ENCODE data around the gene ANKS1A. TPM values are rescaled to one million over a fixed set of nuclear protein-coding genes. Genes with fewer than 3 reads are reported as not detected.
"Not testable (repeated sequence)": the region's sequence is repeated elsewhere in the genome, so short reads cannot be mapped to it uniquely, and the experiment has no call there.

ANKS1A gene
- total RNA-seq, 1 experiment from 2014 or later = 24.0 TPM

DNA sequence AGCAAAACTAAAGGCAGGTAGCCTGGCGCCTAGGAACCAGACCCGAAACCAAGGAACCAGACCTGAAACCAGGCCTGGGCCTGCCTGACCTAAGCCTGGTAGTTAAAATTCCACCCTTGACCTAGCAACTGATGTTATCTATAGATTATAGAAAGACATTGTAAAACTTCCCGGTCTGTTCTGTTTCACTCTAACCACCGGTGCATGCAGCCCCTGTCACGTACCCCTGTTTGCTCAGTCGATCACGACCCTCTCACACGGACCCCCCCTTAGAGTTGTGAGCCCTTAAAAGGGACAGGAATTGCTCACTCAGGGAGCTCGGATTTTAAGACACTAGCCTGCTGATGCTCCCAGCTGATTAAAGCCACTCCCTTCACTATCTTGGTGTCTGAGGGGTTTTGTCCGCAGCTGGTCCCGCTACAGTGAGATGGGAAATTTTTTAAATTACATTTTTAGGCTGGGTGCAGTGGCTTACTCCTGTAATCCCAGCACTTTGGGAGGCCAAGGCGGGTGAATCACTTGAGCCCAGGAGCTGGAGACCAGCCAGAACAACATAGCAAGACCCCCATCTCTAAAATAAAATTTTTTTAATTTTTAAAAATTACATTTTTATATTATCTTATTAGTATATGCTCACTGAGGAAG lies 115.0 kb downstream of the ANKS1A start:
- H3K9me3 Mint-ChIP-seq (ENCODE audit: unreplicated experiment); H3K36me3 ChIP-seq (ENCODE audit: control insufficient read depth, insufficient read depth, low read length); H3K9me3 ChIP-seq; H3K4me3 ChIP-seq (ENCODE audit: low read depth, low read length); H3K4me1 ChIP-seq; DNase-seq; POLR2A ChIA-PET; H3K27me3 ChIP-seq (replicated peaks; ENCODE audit: control insufficient read depth, insufficient read depth, low read length); H3K27me3 Mint-ChIP-seq (ENCODE audit: insufficient read depth, unreplicated experiment); H3K4me3 Mint-ChIP-seq (ENCODE audit: unreplicated experiment); BruUV-seq (replicated peaks); CTCF ChIA-PET; intact Hi-C loops (cut with micrococcal nuclease; ENCODE audit: unreplicated experiment): not testable (repeated sequence)
- peaks cover 21% of the 10 kb centered on the region for H3K36me3 Mint-ChIP-seq (ENCODE audit: insufficient read depth, unreplicated experiment)
- peaks cover 16% of the 10 kb centered on the region for H3K4me1 Mint-ChIP-seq (ENCODE audit: low read depth, unreplicated experiment)
- peak overlapping the region; percentile 78 for H3K27ac Mint-ChIP-seq (ENCODE audit: unreplicated experiment)

- peaks cover 24% of the 10 kb centered on the region for H3K36me3 Mint-ChIP-seq (ENCODE audit: insufficient read depth, unreplicated experiment)
- DNase-seq = no peak
- ChIA-PET POLR2A (no interaction called here), CTCF (no interaction called here)
- H3K9me3 ChIP-seq = no peaks in the 10 kb centered on the region
- peaks cover 21% of the 10 kb centered on the region for H3K4me1 Mint-ChIP-seq (ENCODE audit: low read depth, unreplicated experiment)
- peaks cover 4% of the 10 kb centered on the region; the same call in 1 of the 2 replicates for H3K4me1 ChIP-seq
- intact Hi-C loops (cut with micrococcal nuclease; ENCODE audit: unreplicated experiment) = no loop called here
- no peaks in the 10 kb centered on the region for H3K27me3 Mint-ChIP-seq (ENCODE audit: insufficient read depth, unreplicated experiment)
- peaks cover 13% of the 10 kb centered on the region for H3K9me3 Mint-ChIP-seq (ENCODE audit: unreplicated experiment)
- BruUV-seq (replicated peaks) = no TSS peak
- H3K27me3 ChIP-seq (replicated peaks; ENCODE audit: control insufficient read depth, insufficient read depth, low read length) = no peaks in the 10 kb centered on the region
- TF ChIP-seq CTCF (IDR thresholded peaks at IDR 0.05; ENCODE audit: insufficient read depth in 1 of 2, low read depth in 1 of 2, low read length in 1 of 2, severe bottlenecking in 1 of 2, unreplicated experiment in 1 of 2) = no peak
- H3K4me3 ChIP-seq (ENCODE audit: low read depth, low read length) = no peak overlapping the region
- H3K27ac Mint-ChIP-seq (ENCODE audit: unreplicated experiment) = no peak overlapping the region
- no peak overlapping the region for H3K4me3 Mint-ChIP-seq (ENCODE audit: unreplicated experiment)
- no peaks in the 10 kb centered on the region for H3K36me3 ChIP-seq (ENCODE audit: control insufficient read depth, insufficient read depth, low read length)
These were observed 118.0 kb downstream of the ANKS1A start for GRCh38 chr6:35007016-35007415.

- ChIA-PET POLR2A (no interaction called here), CTCF (no interaction called here)
- Histone ChIP-seq H3K4me1 (peaks cover 2% of the 10 kb centered on the region), H3K27me3 (replicated peaks; ENCODE audit: control insufficient read depth, insufficient read depth, low read length) (no peaks in the 10 kb centered on the region), H3K36me3 (ENCODE audit: control insufficient read depth, insufficient read depth, low read length) (no peaks in the 10 kb centered on the region), H3K9me3 (no peaks in the 10 kb centered on the region), H3K4me3 (ENCODE audit: low read depth, low read length) (no peak overlapping the region)
- intact Hi-C loops (cut with micrococcal nuclease; ENCODE audit: unreplicated experiment) = no loop called here
- Mint-ChIP-seq H3K4me3 (ENCODE audit: unreplicated experiment) (no peak overlapping the region), H3K36me3 (ENCODE audit: insufficient read depth, unreplicated experiment) (peaks cover 24% of the 10 kb centered on the region), H3K4me1 (ENCODE audit: low read depth, unreplicated experiment) (peaks cover 15% of the 10 kb centered on the region), H3K27ac (ENCODE audit: unreplicated experiment) (peak overlapping the region; percentile 1), H3K27me3 (ENCODE audit: insufficient read depth, unreplicated experiment) (no peaks in the 10 kb centered on the region), H3K9me3 (ENCODE audit: unreplicated experiment) (peaks cover 13% of the 10 kb centered on the region)
- no TSS peak for BruUV-seq (replicated peaks)
- TF ChIP-seq CTCF (IDR thresholded peaks at IDR 0.05; ENCODE audit: insufficient read depth in 1 of 2, low read depth in 1 of 2, low read length in 1 of 2, severe bottlenecking in 1 of 2, unreplicated experiment in 1 of 2) = no peak
- no peak for DNase-seq
These were observed 119.8 kb downstream of the ANKS1A start for GRCh38 chr6:35008858-35009257.
